Skin epidermis (tissue), 12 donors: ENCODE results near the gene PJA2.

Experiments
- H3K27ac ChIP-seq, 21 experiments: fragments of 200-600 bp; sonication (generic) in 11 of 21; one replicate each; pipeline ENCODE4 v1.5.0; 2020; ENCODE audit warnings: mild to moderate bottlenecking in 3 of 21, inconsistent platforms in 2 of 21, moderate library complexity in 2 of 21
- H3K4me3 ChIP-seq, 7 experiments: fragments of 200-600 bp; sonication (generic) in 2 of 7; one replicate each; pipeline ENCODE4 v1.5.0; 2020; ENCODE audit warnings: inconsistent platforms in 2 of 7, mild to moderate bottlenecking in 2 of 7, moderate library complexity in 1 of 7

PJA2 gene

GRCh38 chr5:109357807-109358206 is 52.0 kb downstream of the PJA2 start:
- H3K27ac ChIP-seq = no peak overlapping the region

GRCh38 chr5:109354761-109355160 is 55.0 kb downstream of the PJA2 start:
- H3K4me3 ChIP-seq = no peak overlapping the region
- no peak overlapping the region for H3K27ac ChIP-seq

More at GRCh38 chr5:109357807-109358206, 52.0 kb downstream of the PJA2 start:
- H3K4me3 ChIP-seq = no peak overlapping the region

GRCh38 chr5:109351988-109352864 is 57.5 kb downstream of the PJA2 start:
- Histone ChIP-seq H3K4me3 (no peak overlapping the region), H3K27ac (no peak overlapping the region)

GRCh38 chr5:109350537-109351270 is 59.1 kb downstream of the PJA2 start:
- Histone ChIP-seq H3K4me3 (no peak overlapping the region), H3K27ac (no peak overlapping the region)

GRCh38 chr5:109349388-109349787 is 60.4 kb downstream of the PJA2 start:
- Histone ChIP-seq H3K27ac (no peak overlapping the region), H3K4me3 (no peak overlapping the region)

- H3K27ac ChIP-seq = peak overlapping the region in 1 of 21 experiments; percentile 47
These were observed 62.4 kb downstream of the PJA2 start for GRCh38 chr5:109347252-109347888.

GRCh38 chr5:109345699-109346098 is 64.1 kb downstream of the PJA2 start:
- Histone ChIP-seq H3K27ac (no peak overlapping the region), H3K4me3 (no peak overlapping the region)

More at GRCh38 chr5:109347252-109347888, 62.4 kb downstream of the PJA2 start:
- no peak overlapping the region for H3K4me3 ChIP-seq

- Histone ChIP-seq H3K4me3 (no peak overlapping the region), H3K27ac (no peak overlapping the region)
These were observed 69.4 kb downstream of the PJA2 start for GRCh38 chr5:109340351-109340750.

GRCh38 chr5:109335114-109335513 is 74.7 kb downstream of the PJA2 start:
- H3K27ac ChIP-seq = no peak overlapping the region
- no peak overlapping the region for H3K4me3 ChIP-seq

- H3K27ac ChIP-seq = no peak overlapping the region
- H3K4me3 ChIP-seq = no peak overlapping the region
These were observed 75.7 kb downstream of the PJA2 start for GRCh38 chr5:109334056-109334455.

GRCh38 chr5:109329333-109330237 is 80.2 kb downstream of the PJA2 start:
- no peak overlapping the region for H3K4me3 ChIP-seq
- H3K27ac ChIP-seq = no peak overlapping the region

- Histone ChIP-seq H3K27ac (no peak overlapping the region), H3K4me3 (no peak overlapping the region)
These were observed 81.1 kb downstream of the PJA2 start for GRCh38 chr5:109328626-109329025.

- Histone ChIP-seq H3K27ac (no peak overlapping the region), H3K4me3 (no peak overlapping the region)
These were observed 82.2 kb downstream of the PJA2 start for GRCh38 chr5:109327570-109327969.

GRCh38 chr5:109326919-109327318 is 82.9 kb downstream of the PJA2 start:
- no peak overlapping the region for H3K4me3 ChIP-seq
- H3K27ac ChIP-seq = no peak overlapping the region

GRCh38 chr5:109325456-109325855 is 84.3 kb downstream of the PJA2 start:
- no peak overlapping the region for H3K27ac ChIP-seq
- H3K4me3 ChIP-seq = no peak overlapping the region

GRCh38 chr5:109324931-109325330 is 84.8 kb downstream of the PJA2 start:
- no peak overlapping the region for H3K27ac ChIP-seq
- no peak overlapping the region for H3K4me3 ChIP-seq

- no peak overlapping the region for H3K4me3 ChIP-seq
- H3K27ac ChIP-seq = no peak overlapping the region
These were observed 85.4 kb downstream of the PJA2 start for GRCh38 chr5:109324351-109324750.

GRCh38 chr5:109322694-109323093 is 87.1 kb downstream of the PJA2 start:
- Histone ChIP-seq H3K4me3 (no peak overlapping the region), H3K27ac (no peak overlapping the region)

GRCh38 chr5:109319351-109319750 is 90.4 kb downstream of the PJA2 start:
- Histone ChIP-seq H3K27ac (no peak overlapping the region), H3K4me3 (no peak overlapping the region)
